Measurements from ENCODE around the gene SLC12A9.

- TF ChIP-seq CTCF (IDR thresholded peaks at IDR 0.05) (no peak), POLR2A (IDR thresholded peaks at IDR 0.05) (no peak)
These were observed 62.5 kb downstream of the SLC12A9 start for GRCh38 chr7:100914879-100915447.

All from prostate gland (tissue), 2 donors.